Measurements from ENCODE around the gene MAP3K6.

The MAP3K6 gene

DNA sequence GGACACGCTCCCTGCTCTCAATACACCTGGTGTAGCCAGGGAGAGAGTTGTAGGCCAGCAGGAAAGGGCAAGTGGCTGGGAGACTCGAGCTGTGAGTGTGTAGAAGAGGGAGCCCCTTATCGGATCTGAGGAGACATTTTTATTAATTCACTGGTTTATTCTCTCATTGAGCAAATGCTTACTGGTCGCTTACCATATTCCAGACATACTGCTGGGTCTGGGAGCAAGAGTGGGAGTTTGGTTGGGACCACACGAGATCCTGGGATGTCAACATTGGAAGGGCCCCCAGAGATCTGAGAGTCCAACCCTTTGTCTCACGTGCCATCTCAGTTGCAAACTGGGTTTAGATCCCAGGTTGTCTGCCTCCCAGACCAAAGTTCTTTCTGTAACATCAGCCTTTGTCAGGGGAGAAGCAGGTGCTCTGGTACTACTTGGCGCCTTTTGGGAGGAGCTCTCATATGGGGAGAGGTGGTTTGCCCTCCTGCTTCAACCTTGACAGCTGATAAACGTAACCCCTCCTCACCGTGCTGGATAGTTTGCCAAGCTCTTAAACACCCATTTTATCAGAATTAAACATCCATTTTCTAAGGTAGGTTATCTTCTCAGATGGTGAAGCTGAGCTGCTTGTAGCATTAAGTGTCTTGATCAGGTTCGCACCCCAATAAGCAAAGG lies 44.1 kb downstream of the MAP3K6 start:
- TF ChIP-seq, protein P1, sequence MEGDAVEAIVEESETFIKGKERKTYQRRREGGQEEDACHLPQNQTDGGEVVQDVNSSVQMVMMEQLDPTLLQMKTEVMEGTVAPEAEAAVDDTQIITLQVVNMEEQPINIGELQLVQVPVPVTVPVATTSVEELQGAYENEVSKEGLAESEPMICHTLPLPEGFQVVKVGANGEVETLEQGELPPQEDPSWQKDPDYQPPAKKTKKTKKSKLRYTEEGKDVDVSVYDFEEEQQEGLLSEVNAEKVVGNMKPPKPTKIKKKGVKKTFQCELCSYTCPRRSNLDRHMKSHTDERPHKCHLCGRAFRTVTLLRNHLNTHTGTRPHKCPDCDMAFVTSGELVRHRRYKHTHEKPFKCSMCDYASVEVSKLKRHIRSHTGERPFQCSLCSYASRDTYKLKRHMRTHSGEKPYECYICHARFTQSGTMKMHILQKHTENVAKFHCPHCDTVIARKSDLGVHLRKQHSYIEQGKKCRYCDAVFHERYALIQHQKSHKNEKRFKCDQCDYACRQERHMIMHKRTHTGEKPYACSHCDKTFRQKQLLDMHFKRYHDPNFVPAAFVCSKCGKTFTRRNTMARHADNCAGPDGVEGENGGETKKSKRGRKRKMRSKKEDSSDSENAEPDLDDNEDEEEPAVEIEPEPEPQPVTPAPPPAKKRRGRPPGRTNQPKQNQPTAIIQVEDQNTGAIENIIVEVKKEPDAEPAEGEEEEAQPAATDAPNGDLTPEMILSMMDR (IDR thresholded peaks at IDR 0.05; ENCODE audit: insufficient read depth, low read depth, low read length, missing control alignments) = no peak
- peak overlapping the region; percentile 69 for H3K4me3 ChIP-seq (ENCODE audit: low read depth, low read length)
- DNase-seq (ENCODE audit: low read depth) = no peak

DNA sequence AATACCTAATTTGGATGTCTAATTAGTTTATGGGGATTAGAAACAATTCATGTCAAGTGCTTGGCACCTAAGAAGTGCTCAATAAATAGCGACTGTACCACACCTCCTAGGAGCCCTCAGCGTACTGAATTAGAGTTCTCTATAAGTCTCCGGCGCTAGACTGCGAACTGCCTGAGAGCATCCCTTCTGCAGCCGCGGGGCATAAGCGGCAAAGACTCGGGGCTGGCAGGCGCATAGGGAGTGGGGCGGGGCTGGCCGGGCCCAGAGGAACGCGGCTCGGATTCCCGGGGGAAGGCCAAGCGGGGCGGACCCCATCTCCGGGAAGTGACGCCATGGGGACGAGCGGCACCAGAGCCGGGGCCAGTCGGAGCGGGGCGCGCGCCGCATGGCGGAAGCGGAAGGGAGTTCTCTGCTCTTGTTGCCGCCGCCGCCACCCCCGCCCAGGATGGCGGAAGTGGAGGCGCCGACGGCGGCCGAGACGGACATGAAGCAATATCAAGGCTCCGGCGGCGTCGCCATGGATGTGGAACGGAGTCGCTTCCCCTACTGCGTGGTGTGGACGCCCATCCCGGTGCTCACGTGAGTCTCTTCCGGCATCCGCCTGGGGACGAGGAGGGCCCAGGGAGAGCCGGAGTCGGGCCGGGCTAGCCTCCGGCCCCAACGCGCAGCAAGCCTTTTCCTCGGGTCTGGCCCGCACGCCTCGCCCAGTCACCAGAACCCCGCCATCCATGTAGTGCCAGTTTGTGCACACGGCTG lies 44.8 kb downstream of the MAP3K6 start, which contains the start of gene TMEM222:
TMEM222 (plus strand) TSS at position 351 of the 756 bp plus-strand sequence; CDS start at position 386, 35 bp downstream.
- peak; percentile 98 for DNase-seq (ENCODE audit: low read depth)
- peak within 1 kb of the TSS; percentile 69 for H3K4me3 ChIP-seq (ENCODE audit: low read depth, low read length)
- TF ChIP-seq, protein P1 (IDR thresholded peaks at IDR 0.05; ENCODE audit: insufficient read depth, low read depth, low read length, missing control alignments) = no peak

DNA sequence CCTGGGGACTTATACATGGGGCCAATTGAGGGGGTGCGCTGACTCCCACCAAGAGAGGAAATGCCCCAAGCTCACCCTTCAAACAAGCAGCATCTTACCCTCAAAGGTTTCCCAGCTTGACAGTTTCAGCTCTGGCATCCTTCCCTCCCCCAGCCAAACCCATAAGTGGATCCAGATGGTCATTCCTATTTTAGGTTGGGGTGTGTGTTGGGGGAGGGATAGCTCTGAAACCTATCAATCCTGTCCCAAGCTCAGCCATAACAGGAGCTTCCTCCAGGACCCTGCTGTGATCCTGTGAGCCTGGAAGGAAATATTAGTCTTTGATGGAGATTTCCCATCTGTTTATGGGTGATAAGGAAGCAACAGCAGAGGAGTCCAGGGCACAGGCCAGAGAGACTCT lies 48.2 kb downstream of the MAP3K6 start:
- TF ChIP-seq, protein P1 (IDR thresholded peaks at IDR 0.05; ENCODE audit: insufficient read depth, low read depth, low read length, missing control alignments) = no peak
- H3K4me3 ChIP-seq (ENCODE audit: low read depth, low read length) = no peak overlapping the region
- no peak for DNase-seq (ENCODE audit: low read depth)

DNA sequence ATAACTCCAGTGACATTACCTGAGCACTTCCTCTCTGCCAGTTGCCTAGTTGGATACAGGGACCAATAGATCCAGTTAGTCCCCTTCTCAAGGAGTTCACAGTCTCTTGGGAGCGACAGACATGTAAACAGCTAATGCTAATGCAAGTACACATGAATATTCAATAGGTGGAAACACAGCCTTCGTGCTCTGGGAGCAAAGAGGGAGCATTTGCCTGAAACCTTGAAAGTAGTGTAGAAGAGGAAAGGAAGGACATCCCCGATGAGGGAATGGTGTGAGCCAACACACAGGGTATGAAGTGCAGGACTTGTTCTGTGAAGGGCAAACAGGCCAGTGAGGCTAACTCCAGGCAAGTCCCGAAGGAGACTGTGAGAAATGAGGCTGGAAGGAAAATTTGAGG lies 48.6 kb downstream of the MAP3K6 start:
- TF ChIP-seq, protein P1 (IDR thresholded peaks at IDR 0.05; ENCODE audit: insufficient read depth, low read depth, low read length, missing control alignments) = no peak
- no peak for DNase-seq (ENCODE audit: low read depth)
- H3K4me3 ChIP-seq (ENCODE audit: low read depth, low read length) = no peak overlapping the region

DNA sequence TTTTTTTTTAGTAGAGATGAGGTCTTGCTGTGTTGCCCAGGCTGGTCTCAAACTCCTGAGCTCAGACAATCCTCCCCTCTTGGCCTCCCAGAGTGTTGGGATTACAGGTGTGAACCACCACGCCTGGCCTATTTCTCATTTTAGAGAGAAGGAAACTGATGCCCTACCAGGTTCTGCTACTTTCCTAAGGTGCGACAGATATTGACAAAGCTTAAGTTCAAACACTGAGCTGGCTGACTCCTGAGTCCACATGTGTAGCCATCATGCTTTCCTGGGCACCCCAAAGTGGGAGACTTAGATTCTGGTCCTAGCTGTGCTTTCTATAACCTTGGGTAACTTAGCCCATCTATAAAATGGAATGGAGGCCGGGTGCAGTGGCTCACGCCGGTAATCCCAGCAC lies 49.9 kb downstream of the MAP3K6 start:
- TF ChIP-seq, protein P1 (IDR thresholded peaks at IDR 0.05; ENCODE audit: insufficient read depth, low read depth, low read length, missing control alignments) = no peak
- no peak overlapping the region for H3K4me3 ChIP-seq (ENCODE audit: low read depth, low read length)
- no peak for DNase-seq (ENCODE audit: low read depth)

DNA sequence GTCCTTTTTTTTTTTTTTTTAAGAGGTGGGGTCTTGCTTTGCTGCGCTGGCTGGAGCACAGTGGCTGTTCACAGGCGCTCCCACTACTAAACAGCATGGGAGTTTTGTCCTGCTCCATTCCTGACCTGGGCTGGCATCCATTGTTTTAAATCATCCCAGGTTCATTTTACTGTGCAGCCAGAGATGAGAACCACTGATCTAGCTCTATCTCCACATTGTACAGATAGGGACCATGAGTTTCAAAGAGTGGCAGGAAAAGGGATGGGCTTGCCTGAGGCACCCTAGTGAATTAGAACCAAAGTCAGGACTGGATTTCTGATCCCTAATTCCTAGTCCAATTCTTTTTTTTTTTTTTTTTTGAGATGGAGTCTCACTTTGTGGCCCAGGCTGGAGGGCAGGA lies 52.0 kb downstream of the MAP3K6 start:
- no peak overlapping the region for H3K4me3 ChIP-seq (ENCODE audit: low read depth, low read length)
- no peak for DNase-seq (ENCODE audit: low read depth)
- TF ChIP-seq, protein P1 (IDR thresholded peaks at IDR 0.05; ENCODE audit: insufficient read depth, low read depth, low read length, missing control alignments) = no peak
